Measurements from ENCODE around the gene MTR.

DNA sequence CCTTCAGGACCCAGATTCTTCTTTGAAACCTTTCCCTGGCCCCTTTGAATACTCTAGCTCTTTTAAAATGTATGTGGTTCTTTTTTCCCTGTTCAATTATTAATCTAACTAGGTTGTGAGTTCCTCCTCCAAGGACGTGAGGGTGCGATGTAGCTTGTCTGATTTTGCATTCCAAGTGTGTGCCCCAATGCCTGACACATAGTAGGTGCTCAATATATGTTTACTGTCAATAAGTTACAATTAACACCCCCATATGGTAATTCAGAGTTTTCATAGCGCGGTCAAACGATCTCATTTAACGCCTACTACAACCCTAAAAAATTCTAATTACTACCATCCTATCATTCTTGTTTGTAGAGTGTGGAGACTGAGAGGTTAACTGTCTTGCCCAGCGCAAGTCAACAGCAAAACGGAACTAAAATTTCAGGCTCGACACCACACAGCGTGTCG lies 482 bp upstream of the MTR start:
- TF ChIP-seq, protein P1, sequence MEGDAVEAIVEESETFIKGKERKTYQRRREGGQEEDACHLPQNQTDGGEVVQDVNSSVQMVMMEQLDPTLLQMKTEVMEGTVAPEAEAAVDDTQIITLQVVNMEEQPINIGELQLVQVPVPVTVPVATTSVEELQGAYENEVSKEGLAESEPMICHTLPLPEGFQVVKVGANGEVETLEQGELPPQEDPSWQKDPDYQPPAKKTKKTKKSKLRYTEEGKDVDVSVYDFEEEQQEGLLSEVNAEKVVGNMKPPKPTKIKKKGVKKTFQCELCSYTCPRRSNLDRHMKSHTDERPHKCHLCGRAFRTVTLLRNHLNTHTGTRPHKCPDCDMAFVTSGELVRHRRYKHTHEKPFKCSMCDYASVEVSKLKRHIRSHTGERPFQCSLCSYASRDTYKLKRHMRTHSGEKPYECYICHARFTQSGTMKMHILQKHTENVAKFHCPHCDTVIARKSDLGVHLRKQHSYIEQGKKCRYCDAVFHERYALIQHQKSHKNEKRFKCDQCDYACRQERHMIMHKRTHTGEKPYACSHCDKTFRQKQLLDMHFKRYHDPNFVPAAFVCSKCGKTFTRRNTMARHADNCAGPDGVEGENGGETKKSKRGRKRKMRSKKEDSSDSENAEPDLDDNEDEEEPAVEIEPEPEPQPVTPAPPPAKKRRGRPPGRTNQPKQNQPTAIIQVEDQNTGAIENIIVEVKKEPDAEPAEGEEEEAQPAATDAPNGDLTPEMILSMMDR (IDR thresholded peaks at IDR 0.05) = no peak
- no peak for TF ChIP-seq EZH2 (IDR thresholded peaks at IDR 0.05; ENCODE audit: borderline replicate concordance, insufficient read depth, low read depth, low read length, poor library complexity, severe bottlenecking)
